Measurements from ENCODE around the gene ILF2. TPM values are rescaled to one million over a fixed set of nuclear protein-coding genes. Genes with fewer than 3 reads are reported as not detected.
A peak's percentile ranks its signal among the peaks of the same experiment; 100 is the strongest.

ILF2 gene
- total RNA-seq, 3 donors from 2014 or later, result 78.4 to 126 (median 81.3) TPM

DNA sequence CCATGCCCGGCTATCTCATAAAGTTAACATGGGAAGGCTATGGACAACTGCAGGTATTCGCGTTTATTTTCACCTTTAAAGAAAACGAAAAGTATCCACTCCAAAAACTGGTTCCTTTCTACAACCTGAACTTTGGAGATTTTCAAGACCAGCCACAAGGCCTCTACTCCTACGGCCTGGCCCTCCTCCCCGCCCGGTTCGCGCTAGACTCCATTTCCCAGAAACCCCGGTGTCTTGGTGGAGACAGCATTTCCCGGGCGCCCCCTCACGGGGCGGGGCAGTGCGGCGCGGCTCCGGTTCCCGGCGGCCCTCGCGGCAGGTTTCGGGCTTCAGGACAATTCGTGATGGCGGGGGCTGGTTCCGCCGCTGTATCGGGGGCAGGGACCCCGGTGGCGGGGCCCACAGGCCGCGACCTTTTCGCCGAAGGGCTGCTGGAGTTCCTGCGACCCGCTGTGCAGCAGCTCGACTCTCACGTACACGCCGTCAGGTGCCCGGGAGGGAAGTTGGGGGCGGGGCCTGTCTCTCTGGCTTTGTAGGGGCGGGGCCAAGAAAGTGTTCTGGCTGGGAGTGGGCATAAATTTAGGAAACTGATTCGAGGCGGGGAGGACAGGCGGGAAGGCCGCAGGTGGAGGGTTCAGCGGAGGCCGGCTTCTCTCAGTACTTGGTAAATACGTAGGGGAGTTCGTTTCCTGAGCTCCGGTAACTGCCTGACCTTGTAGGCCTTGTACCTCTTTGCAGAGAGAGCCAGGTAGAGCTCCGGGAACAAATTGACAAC, 12.2 kb downstream of the ILF2 start, which contains the start of gene SNAPIN:
TSS of gene SNAPIN (plus strand) at position 304 of the 775 bp plus-strand sequence. CDS start at position 345, 41 bp downstream.
- Histone ChIP-seq H3K36me3 (ENCODE audit: low read depth) (peaks cover 6% of the 10 kb centered on the region), H3K4me1 (ENCODE audit: low read depth) (peaks cover 8% of the 10 kb centered on the region), H3K9me3 (no peaks in the 10 kb centered on the region), H3K4me3 (peak within 1 kb of the TSS; percentile 33)
- peak; percentile 93 to 95 (median 95) for DNase-seq
- TF ChIP-seq, protein P1, sequence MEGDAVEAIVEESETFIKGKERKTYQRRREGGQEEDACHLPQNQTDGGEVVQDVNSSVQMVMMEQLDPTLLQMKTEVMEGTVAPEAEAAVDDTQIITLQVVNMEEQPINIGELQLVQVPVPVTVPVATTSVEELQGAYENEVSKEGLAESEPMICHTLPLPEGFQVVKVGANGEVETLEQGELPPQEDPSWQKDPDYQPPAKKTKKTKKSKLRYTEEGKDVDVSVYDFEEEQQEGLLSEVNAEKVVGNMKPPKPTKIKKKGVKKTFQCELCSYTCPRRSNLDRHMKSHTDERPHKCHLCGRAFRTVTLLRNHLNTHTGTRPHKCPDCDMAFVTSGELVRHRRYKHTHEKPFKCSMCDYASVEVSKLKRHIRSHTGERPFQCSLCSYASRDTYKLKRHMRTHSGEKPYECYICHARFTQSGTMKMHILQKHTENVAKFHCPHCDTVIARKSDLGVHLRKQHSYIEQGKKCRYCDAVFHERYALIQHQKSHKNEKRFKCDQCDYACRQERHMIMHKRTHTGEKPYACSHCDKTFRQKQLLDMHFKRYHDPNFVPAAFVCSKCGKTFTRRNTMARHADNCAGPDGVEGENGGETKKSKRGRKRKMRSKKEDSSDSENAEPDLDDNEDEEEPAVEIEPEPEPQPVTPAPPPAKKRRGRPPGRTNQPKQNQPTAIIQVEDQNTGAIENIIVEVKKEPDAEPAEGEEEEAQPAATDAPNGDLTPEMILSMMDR (IDR thresholded peaks at IDR 0.05), result peak; percentile 12
- peak; percentile 98 for ATAC-seq
- intact Hi-C loops (cut with DNase I, micrococcal nuclease), result no loop called here

DNA sequence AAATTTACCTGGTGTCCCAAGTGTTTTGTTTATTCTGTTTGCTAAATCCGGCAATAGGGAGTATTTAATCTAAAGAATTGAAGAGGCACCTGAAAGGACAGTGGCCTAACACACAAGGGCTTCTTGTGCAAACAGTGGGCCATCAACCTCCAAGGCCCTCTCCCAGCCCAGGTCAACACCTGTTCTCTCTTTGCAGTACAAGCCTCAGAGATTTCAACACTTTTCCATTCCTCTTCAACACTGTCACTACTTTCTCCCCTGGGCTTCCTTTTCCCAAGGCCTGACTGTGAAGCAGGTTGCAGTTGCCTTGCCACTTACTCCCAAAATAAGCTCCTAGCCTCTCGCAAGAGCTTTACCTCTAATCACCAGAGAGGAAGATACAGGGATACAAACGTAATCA, 15.5 kb downstream of the ILF2 start:
- Histone ChIP-seq H3K36me3 (ENCODE audit: low read depth) (no peaks in the 10 kb centered on the region), H3K4me3 (no peak overlapping the region), H3K4me1 (ENCODE audit: low read depth) (peaks cover 15% of the 10 kb centered on the region), H3K9me3 (no peaks in the 10 kb centered on the region)
- TF ChIP-seq, protein P1 (IDR thresholded peaks at IDR 0.05), result no peak
- ATAC-seq, result no peak
- intact Hi-C loops (cut with DNase I, micrococcal nuclease), result no loop called here
- DNase-seq, result no peak

DNA sequence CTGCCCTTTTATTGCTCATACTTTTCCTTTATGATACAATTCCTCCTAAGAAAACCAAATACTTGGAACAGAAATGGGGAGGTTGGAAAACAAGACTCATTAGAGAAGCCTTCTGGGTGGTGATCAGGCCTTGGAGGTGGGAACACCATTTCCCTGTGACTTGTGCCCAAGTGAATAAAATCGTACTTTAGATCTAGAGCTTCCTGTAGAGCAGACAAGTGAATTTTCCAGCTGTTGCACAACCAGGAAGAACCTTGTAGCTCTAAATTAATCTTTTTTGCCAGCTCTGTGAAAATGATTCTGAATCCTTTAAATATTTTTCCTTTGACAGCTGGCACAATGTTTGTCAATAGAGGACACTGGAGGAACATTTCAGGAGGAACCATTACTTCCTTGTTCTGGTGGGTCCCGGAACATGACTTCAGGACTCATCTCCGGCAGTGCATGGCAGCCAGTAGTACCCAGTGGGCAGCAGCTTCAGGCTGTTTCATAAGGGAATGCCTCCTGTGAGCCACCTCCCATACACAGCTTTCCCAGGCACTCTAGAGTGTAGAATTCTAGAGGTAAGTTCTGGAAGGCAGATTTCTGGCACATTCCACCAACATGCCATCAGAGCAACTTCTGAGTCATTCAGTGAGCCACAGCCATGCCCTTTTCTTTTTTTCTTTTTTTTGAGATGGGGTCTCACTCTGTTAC, 17.8 kb downstream of the ILF2 start:
- H3K36me3 ChIP-seq (ENCODE audit: low read depth), result no peaks in the 10 kb centered on the region
- H3K9me3 ChIP-seq, result no peaks in the 10 kb centered on the region
- no peak overlapping the region for H3K4me3 ChIP-seq
- DNase-seq (peak in 1 of 3 donors; percentile 50), ATAC-seq (peak; percentile 69)
- TF ChIP-seq, protein P1 (IDR thresholded peaks at IDR 0.05), result no peak
- peaks cover 7% of the 10 kb centered on the region for H3K4me1 ChIP-seq (ENCODE audit: low read depth)
- intact Hi-C loops (cut with DNase I, micrococcal nuclease), result no loop called here

DNA sequence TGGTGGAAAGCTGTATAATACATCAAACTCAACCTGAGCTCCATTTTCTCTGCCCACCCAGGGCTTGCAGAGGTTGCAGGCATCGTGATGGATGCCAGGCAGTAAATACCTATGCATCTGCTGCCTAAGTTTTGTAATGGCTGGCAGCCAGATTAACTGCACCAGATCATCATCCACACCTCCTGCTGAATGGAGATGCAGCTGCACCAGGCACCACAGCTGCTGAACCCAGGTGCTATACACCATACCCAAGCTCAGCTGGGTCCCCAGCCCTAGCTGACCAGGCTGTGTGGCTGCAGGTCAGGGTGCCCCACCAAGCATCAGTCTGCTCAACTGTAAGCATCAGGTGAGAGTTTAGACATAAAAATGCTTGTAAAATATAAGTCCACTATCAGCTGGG, 19.0 kb downstream of the ILF2 start:
- peak in 1 of 3 donors; percentile 18 for DNase-seq

DNA sequence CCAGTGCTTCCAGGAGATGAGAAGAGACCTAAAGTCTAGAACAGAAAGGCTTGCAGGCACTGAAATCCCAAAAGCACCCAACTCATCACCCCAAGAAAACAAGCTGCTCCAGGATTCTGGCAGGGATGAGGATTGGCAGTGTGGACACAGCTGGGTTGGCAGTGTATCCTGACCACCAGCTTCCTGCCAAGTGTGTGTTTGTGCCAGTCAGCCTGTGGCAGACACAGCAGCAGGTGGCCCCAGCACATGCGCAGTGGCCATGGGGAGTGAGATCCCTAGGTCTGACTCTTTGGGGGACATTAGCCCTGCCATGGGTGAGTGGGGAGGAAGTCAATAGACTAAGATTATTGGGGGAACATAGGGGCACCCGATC, 20.9 kb downstream of the ILF2 start:
- Histone ChIP-seq H3K9me3 (no peaks in the 10 kb centered on the region), H3K4me3 (no peak overlapping the region), H3K4me1 (ENCODE audit: low read depth) (peaks cover 7% of the 10 kb centered on the region), H3K36me3 (ENCODE audit: low read depth) (no peaks in the 10 kb centered on the region)
- ATAC-seq (peak; percentile 54), DNase-seq (peak in 1 of 3 donors; percentile 39)
- intact Hi-C loops (cut with DNase I, micrococcal nuclease), result no loop called here
- TF ChIP-seq, protein P1 (IDR thresholded peaks at IDR 0.05), result no peak

More for the DNA sequence above, 19.0 kb downstream of the ILF2 start:
- no peak for ATAC-seq
- no peaks in the 10 kb centered on the region for H3K9me3 ChIP-seq
- TF ChIP-seq, protein P1 (IDR thresholded peaks at IDR 0.05), result no peak
- H3K4me3 ChIP-seq, result no peak overlapping the region
- H3K4me1 ChIP-seq (ENCODE audit: low read depth), result peaks cover 7% of the 10 kb centered on the region
- intact Hi-C loops (cut with DNase I, micrococcal nuclease), result no loop called here
- no peaks in the 10 kb centered on the region for H3K36me3 ChIP-seq (ENCODE audit: low read depth)

Measured in mucosa of descending colon (tissue), 3 donors.